ENCODE measurements around the gene NANOS3. TPM values are rescaled to one million over a fixed set of nuclear protein-coding genes. Genes with fewer than 3 reads are reported as not detected.
A peak's percentile ranks its signal among the peaks of the same experiment; 100 is the strongest.

Gene NANOS3
- total RNA-seq, 1 donor from 2014 or later: 6.7 TPM

- peaks cover 17% of the 10 kb centered on the region for H3K36me3 Mint-ChIP-seq (ENCODE audit: low read depth)
- no peaks in the 10 kb centered on the region for H3K27me3 Mint-ChIP-seq (ENCODE audit: low read depth)
- no peak for DNase-seq (ENCODE audit: low spot score)
- H3K27ac Mint-ChIP-seq (ENCODE audit: unreplicated experiment): peak overlapping the region; percentile 94
- no peaks in the 10 kb centered on the region for H3K9me3 Mint-ChIP-seq (ENCODE audit: low read depth)
- TF ChIP-seq CTCF (IDR thresholded peaks at IDR 0.05): no peak
- no peak overlapping the region for H3K4me3 Mint-ChIP-seq (ENCODE audit: unreplicated experiment)
- H3K4me1 Mint-ChIP-seq (ENCODE audit: low read depth): peaks cover 35% of the 10 kb centered on the region
Observed at GRCh38 chr19:13831537-13832467, 45.1 kb upstream of the NANOS3 start.

DNA sequence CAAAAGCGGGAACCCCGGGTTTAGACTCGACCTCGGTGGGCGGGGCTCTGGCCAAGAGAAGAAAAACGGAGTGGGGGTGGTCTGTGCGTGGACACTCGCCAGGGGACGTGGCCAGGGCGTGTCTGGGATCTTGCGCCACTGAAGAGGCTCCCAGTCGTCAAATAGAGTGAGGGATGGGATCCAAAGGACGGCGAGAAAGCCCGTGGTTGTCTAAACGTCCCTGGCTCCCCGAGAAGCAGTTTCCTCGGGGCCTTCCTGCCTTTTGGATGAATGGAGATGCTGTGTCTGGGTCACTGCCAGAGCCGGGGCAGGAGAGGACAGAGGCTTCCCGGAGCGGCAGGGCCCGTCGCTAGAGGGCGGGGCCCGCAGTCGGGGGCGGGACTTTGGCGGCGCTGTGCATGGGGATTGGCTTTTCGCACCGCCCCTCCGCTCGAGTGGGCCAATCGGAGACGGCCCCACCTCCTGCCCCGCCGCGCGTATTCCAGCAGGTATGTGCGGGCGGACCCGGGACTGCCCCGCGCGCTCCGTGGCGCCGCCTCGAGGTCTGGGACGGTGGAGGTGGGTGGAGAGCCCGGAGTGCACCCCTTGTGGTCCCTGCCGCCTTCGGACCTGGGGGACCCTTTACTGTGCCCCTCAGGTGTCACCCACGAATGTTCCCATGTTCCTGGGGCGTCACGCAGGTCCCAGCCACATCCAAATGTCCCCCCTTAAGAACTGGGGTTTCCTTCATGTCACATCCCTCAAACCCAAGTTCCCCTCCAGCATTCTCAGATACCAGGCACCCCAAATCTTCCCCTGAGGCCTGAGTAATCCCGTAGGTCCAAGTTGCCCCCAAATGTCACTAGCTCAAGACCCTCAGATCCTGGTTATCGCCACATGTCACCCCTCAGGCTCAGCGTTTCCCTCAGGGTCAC is 43.3 kb upstream of the NANOS3 start:
- Mint-ChIP-seq H3K4me3 (ENCODE audit: unreplicated experiment) (peak overlapping the region; percentile 53), H3K36me3 (ENCODE audit: low read depth) (peaks cover 20% of the 10 kb centered on the region), H3K27ac (ENCODE audit: unreplicated experiment) (peak overlapping the region; percentile 94), H3K9me3 (ENCODE audit: low read depth) (no peaks in the 10 kb centered on the region), H3K4me1 (ENCODE audit: low read depth) (peaks cover 51% of the 10 kb centered on the region), H3K27me3 (ENCODE audit: low read depth) (no peaks in the 10 kb centered on the region)
- DNase-seq (ENCODE audit: low spot score): no peak
- TF ChIP-seq CTCF (IDR thresholded peaks at IDR 0.05): peak; percentile 71

DNA sequence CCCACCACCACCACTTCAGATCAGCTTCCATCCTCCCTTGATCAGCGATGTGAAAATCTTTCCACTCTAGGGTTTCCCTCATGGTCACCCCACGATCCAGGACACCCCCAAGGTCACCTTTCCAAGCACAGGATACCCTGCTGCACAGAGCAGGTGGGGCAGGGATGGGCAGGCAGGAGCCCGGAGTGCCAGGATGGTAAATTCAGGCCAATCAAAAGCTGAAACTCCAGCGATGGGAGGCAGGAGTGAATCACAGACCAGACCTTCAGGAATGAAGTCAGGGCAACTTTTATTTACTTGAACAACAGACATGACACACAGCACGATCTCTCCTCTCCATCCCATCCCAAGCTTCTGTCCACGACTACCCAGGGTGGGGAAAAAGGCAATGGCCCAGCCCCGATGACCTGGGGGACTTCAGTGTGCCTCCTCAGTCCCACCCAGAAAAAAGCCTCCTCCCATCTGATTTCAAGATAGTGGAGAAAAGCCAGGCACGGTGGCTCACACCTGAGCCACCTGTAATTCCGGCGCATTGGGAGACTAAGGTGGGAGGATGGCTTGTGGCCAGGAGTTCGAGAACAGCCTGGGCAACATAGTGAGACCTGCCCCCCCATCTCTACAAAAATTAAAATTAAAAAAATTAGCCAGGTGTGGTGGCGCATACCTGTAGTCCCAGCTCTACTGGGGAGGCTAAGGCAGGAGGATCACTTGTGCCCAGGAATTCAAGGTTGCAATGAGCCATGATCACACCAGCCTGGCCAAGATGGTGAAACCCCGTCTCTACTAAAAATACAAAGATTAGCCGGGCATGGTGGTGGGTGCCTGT is 42.5 kb upstream of the NANOS3 start:
- Mint-ChIP-seq H3K27ac (ENCODE audit: unreplicated experiment) (peak overlapping the region; percentile 94), H3K36me3 (ENCODE audit: low read depth) (peaks cover 22% of the 10 kb centered on the region), H3K9me3 (ENCODE audit: low read depth) (no peaks in the 10 kb centered on the region), H3K27me3 (ENCODE audit: low read depth) (no peaks in the 10 kb centered on the region), H3K4me3 (ENCODE audit: unreplicated experiment) (peak overlapping the region; percentile 53), H3K4me1 (ENCODE audit: low read depth) (peaks cover 56% of the 10 kb centered on the region)
- DNase-seq (ENCODE audit: low spot score): no peak
- TF ChIP-seq CTCF (IDR thresholded peaks at IDR 0.05): no peak

- TF ChIP-seq CTCF (IDR thresholded peaks at IDR 0.05): no peak
- DNase-seq (ENCODE audit: low spot score): no peak
- H3K27me3 Mint-ChIP-seq (ENCODE audit: low read depth): no peaks in the 10 kb centered on the region
- H3K4me1 Mint-ChIP-seq (ENCODE audit: low read depth): peaks cover 56% of the 10 kb centered on the region
- peaks cover 32% of the 10 kb centered on the region for H3K36me3 Mint-ChIP-seq (ENCODE audit: low read depth)
- H3K4me3 Mint-ChIP-seq (ENCODE audit: unreplicated experiment): peak overlapping the region; percentile 40
- peak overlapping the region; percentile 94 for H3K27ac Mint-ChIP-seq (ENCODE audit: unreplicated experiment)
- H3K9me3 Mint-ChIP-seq (ENCODE audit: low read depth): no peaks in the 10 kb centered on the region
Observed at GRCh38 chr19:13835791-13836723, 40.9 kb upstream of the NANOS3 start.
